HG02571 (cell line): ENCODE results near the gene PPP3CA.

Experiments
- ATAC-seq: cut with Tn5 transposase; IDR thresholded peaks from one replicate; pipeline ENCODE4 v1.9.1; 2021; ENCODE audit warnings: mild to moderate bottlenecking, moderate library complexity; ENCODE audit not compliant: unreplicated experiment

The PPP3CA gene

GRCh38 chr4:100981447-100982204 is 365.7 kb downstream of the PPP3CA start:
- no peak for ATAC-seq

- ATAC-seq: no peak
Measured at GRCh38 chr4:100979736-100980135, 367.6 kb downstream of the PPP3CA start.

- ATAC-seq: no peak
Measured at GRCh38 chr4:100977746-100978397, 369.5 kb downstream of the PPP3CA start.

GRCh38 chr4:100977274-100977673 is 370.1 kb downstream of the PPP3CA start:
- ATAC-seq: no peak
